SHP77 treated with DMSO at 0.1 percent for 48 hours (cell line): ENCODE data around the gene CORO1C.
A peak's percentile ranks its signal among the peaks of the same experiment; 100 is the strongest.
"Not testable (repeated sequence)": the region's sequence is repeated elsewhere in the genome, so short reads cannot be mapped to it uniquely, and the experiment has no call there.

Experiments used
- DNase-seq: peaks from one replicate; lab custom pipeline; 2025; lab: John Stamatoyannopoulos, UW

CORO1C gene

GRCh38 chr12:108633534-108634248 lies 97.6 kb downstream of the CORO1C start, which contains the start of gene SELPLG:
Gene SELPLG (minus strand): TSS chr12:108633894. CDS start chr12:108624307, 9,587 bp downstream.
- DNase-seq: no peak

GRCh38 chr12:108633081-108633533 lies 98.2 kb downstream of the CORO1C start:
- no peak for DNase-seq

- not testable (repeated sequence) for DNase-seq
Measured at GRCh38 chr12:108631261-108631660, 100.1 kb downstream of the CORO1C start.

GRCh38 chr12:108630481-108631207 lies 100.7 kb downstream of the CORO1C start:
- DNase-seq: no peak

GRCh38 chr12:108629824-108630476 lies 101.4 kb downstream of the CORO1C start:
- DNase-seq: no peak

- no peak for DNase-seq
Measured at GRCh38 chr12:108629151-108629550, 102.2 kb downstream of the CORO1C start.

GRCh38 chr12:108627134-108627920 lies 104.0 kb downstream of the CORO1C start:
- no peak for DNase-seq

GRCh38 chr12:108625228-108625627 lies 106.1 kb downstream of the CORO1C start:
- no peak for DNase-seq

- no peak for DNase-seq
Measured at GRCh38 chr12:108623577-108623976, 107.7 kb downstream of the CORO1C start.

GRCh38 chr12:108622921-108623514 lies 108.3 kb downstream of the CORO1C start:
- no peak for DNase-seq

- DNase-seq: no peak
Measured at GRCh38 chr12:108622421-108622820, 108.9 kb downstream of the CORO1C start.

- DNase-seq: no peak
Measured at GRCh38 chr12:108621161-108621560, 110.2 kb downstream of the CORO1C start.

GRCh38 chr12:108620236-108620879 lies 111.0 kb downstream of the CORO1C start:
- no peak for DNase-seq

GRCh38 chr12:108619369-108620160 lies 111.8 kb downstream of the CORO1C start:
- no peak for DNase-seq

GRCh38 chr12:108618953-108619274 lies 112.4 kb downstream of the CORO1C start:
- not testable (repeated sequence) for DNase-seq

GRCh38 chr12:108618079-108618952 lies 113.0 kb downstream of the CORO1C start:
- DNase-seq: peak; percentile 37

GRCh38 chr12:108616941-108617858 lies 114.1 kb downstream of the CORO1C start:
- DNase-seq: no peak

- DNase-seq: no peak
Measured at GRCh38 chr12:108616359-108616758, 115.0 kb downstream of the CORO1C start.
